B cell (primary cell): ENCODE measurements around the gene RABEP2. TPM values are rescaled to one million over a fixed set of nuclear protein-coding genes. Genes with fewer than 3 reads are reported as not detected.

Experiments used
- ATAC-seq: fragments of 200-7000 bp; cut with Tn5 transposase; one replicate; pipeline ENCODE4 v1.10.0; 2021; ENCODE audit warnings: low read depth, mild to moderate bottlenecking, moderate number of reproducible peaks, moderate library complexity
- CTCF ChIA-PET: fragments of 350-600 bp; sonication (Branson Sonifier 250); formaldehyde crosslinking; loops from one replicate; lab custom pipeline; 2021; ENCODE audit warnings: antibody characterized with exemption, inconsistent platforms; lab: Charles Lee
- POLR2A ChIA-PET: fragments of 350-600 bp; sonication (Branson Sonifier 250); formaldehyde crosslinking; loops from one replicate; lab custom pipeline; 2021; ENCODE audit warnings: antibody characterized with exemption; lab: Charles Lee
- DNase-seq: peaks from one replicate; pipeline ENCODE4 v3.0.0; 2013
- H2AFZ ChIP-seq: 2 replicates; pipeline ENCODE4 v1.6.1; 2012; ENCODE audit warnings: mild to moderate bottlenecking, low read depth, low read length; ENCODE audit not compliant: insufficient read depth, poor library complexity, severe bottlenecking
- H3K27ac ChIP-seq, 2 donors: 1 replicate in 1 of 2; 2 replicates in 1 of 2; pipeline ENCODE4 v1.5.1; 2012 to 2013; ENCODE audit warnings: low read length in 2 of 2, mild to moderate bottlenecking in 2 of 2, moderate library complexity in 1 of 2
- H3K27me3 ChIP-seq, 4 experiments: fragments of 200-600 bp in 1 of 4; sonication (generic) in 1 of 4; replicated peaks in 1 of 4; 1 replicate in 2 of 4; 2 replicates in 2 of 4; pipeline versions ENCODE4 v1.6.1 to v1.7.0; 2013 to 2016; ENCODE audit warnings: low read length in 3 of 4, mild to moderate bottlenecking in 2 of 4, mixed read lengths in 1 of 4, moderate library complexity in 1 of 4; ENCODE audit not compliant: insufficient read depth in 4 of 4, control insufficient read depth in 3 of 4; ENCODE audit errors: control extremely low read depth in 1 of 4
- H3K36me3 ChIP-seq, 2 experiments: replicated peaks in 1 of 2; 1 replicate in 1 of 2; 2 replicates in 1 of 2; pipeline versions ENCODE4 v1.6.1 to v1.7.1; 2013; ENCODE audit warnings: low read length in 1 of 2; ENCODE audit not compliant: insufficient read depth in 2 of 2, control insufficient read depth in 1 of 2; ENCODE audit errors: control extremely low read depth in 1 of 2, extremely low read depth in 1 of 2
- H3K4me1 ChIP-seq, 2 donors: fragments of 200-600 bp in 1 of 2; sonication (generic) in 1 of 2; 1 replicate in 1 of 2; 2 replicates in 1 of 2; pipeline versions ENCODE4 v1.5.1 to v1.6.1; 2013 to 2017; ENCODE audit warnings: low read length in 2 of 2; ENCODE audit not compliant: control insufficient read depth in 2 of 2, insufficient read depth in 2 of 2
- H3K4me2 ChIP-seq: replicated peaks from 2 replicates; pipeline ENCODE3; 2012; ENCODE audit warnings: mild to moderate bottlenecking, low read depth, low read length; ENCODE audit not compliant: poor library complexity, severe bottlenecking
- H3K4me3 ChIP-seq, 5 experiments: fragments of 200-600 bp in 1 of 5; sonication (generic) in 1 of 5; 1 replicate in 3 of 5; 2 replicates in 2 of 5; pipeline versions ENCODE4 v1.5.1 to v1.7.0; 2011 to 2016; ENCODE audit warnings: low read length in 4 of 5, mild to moderate bottlenecking in 4 of 5, low read depth in 2 of 5, control low read depth in 1 of 5, moderate library complexity in 1 of 5; ENCODE audit not compliant: insufficient read depth in 1 of 5; ENCODE audit errors: control extremely low read depth in 1 of 5, extremely low read depth in 1 of 5
- H3K79me2 ChIP-seq: fragments of 200-600 bp; sonication (generic); one replicate; pipeline ENCODE4 v1.6.0; 2016; ENCODE audit warnings: low read length; ENCODE audit not compliant: control insufficient read depth, insufficient read depth
- H3K9ac ChIP-seq: fragments of 200-600 bp; sonication (generic); 2 replicates; pipeline ENCODE4 v1.6.1; 2017; ENCODE audit warnings: mild to moderate bottlenecking, low read length, moderate library complexity
- H3K9me3 ChIP-seq, 3 donors: one replicate each; pipeline versions ENCODE4 v1.6.1 to v1.7.1; 2013; ENCODE audit warnings: low read length in 2 of 3; ENCODE audit not compliant: control insufficient read depth in 2 of 3, insufficient read depth in 1 of 3; ENCODE audit errors: control extremely low read depth in 1 of 3
- H4K20me1 ChIP-seq: 2 replicates; pipeline ENCODE4 v1.6.0; 2012; ENCODE audit warnings: mild to moderate bottlenecking, low read length; ENCODE audit not compliant: insufficient read depth, control insufficient read depth, poor library complexity, severe bottlenecking
- H3K27ac Mint-ChIP-seq: one replicate; pipeline ENCODE4 v1.8.0; 2021; ENCODE audit warnings: mixed read lengths
- H3K27me3 Mint-ChIP-seq: one replicate; pipeline ENCODE4 v1.8.0; 2021; ENCODE audit warnings: mixed read lengths
- H3K4me1 Mint-ChIP-seq: one replicate; pipeline ENCODE4 v1.8.0; 2021; ENCODE audit warnings: mixed read lengths
- H3K4me3 Mint-ChIP-seq: one replicate; pipeline ENCODE4 v1.8.0; 2021; ENCODE audit warnings: mixed read lengths
- H3K9me3 Mint-ChIP-seq: one replicate; pipeline ENCODE4 v1.8.0; 2022; ENCODE audit warnings: mixed read lengths; ENCODE audit not compliant: insufficient read depth
- CTCF ChIP-seq: fragments of 200-600 bp; IDR thresholded peaks from one replicate; pipeline ENCODE4 v1.8.0; 2022; ENCODE audit warnings: antibody characterized with exemption, mild to moderate bottlenecking
- EZH2 ChIP-seq: IDR thresholded peaks from 2 replicates; pipeline ENCODE4 v1.6.1; 2012; ENCODE audit warnings: borderline replicate concordance, low read depth, mild to moderate bottlenecking, moderate library complexity, low read length; ENCODE audit not compliant: insufficient read depth, poor library complexity, severe bottlenecking
- WGBS: methylation state at CpG from one replicate; pipeline ENCODE4 v1.1.5; 2013; ENCODE audit warnings: missing lambda C conversion rate; ENCODE audit not compliant: insufficient coverage; 5-methylcytosine and 5-hydroxymethylcytosine counted together
- intact Hi-C: fragments of 100-400 bp; cut with micrococcal nuclease; formaldehyde crosslinking; loops from one replicate; pipeline ENCODE4 v1.10.0; 2022
- polyA plus RNA-seq: library from polyadenylated mRNA; depleted of rRNA; stranded (reverse); fragments of >200 nt; gene quantifications from 2 replicates; pipeline ENCODE4 v1.2.3, GENCODE V29; 2012
- total RNA-seq, 2 donors: library from RNA; stranded (reverse); fragments of 120-200 nt in 1 of 2; gene quantifications; 1 replicate in 1 of 2; 2 replicates in 1 of 2; pipeline versions ENCODE4 v1.2.3 to v1.2.4, GENCODE V29; 2013 to 2022

The RABEP2 gene
- total and polyA plus RNA-seq, 2 donors (not counting 1 experiment from before 2014, with no cell fraction given): 136 to 178 TPM

GRCh38 chr16:28878083-28878926 lies 46.7 kb downstream of the RABEP2 start, which contains the start of gene ATP2A1:
Gene ATP2A1 (plus strand): TSS chr16:28878488. CDS start chr16:28878672, 184 bp downstream.
- ATAC-seq (no peak), DNase-seq (no peak)
- H3K36me3 ChIP-seq: peaks cover 0 to 8% of the 10 kb centered on the region in 2 experiments
- no peaks in the 10 kb centered on the region for H3K9me3 Mint-ChIP-seq
- ChIA-PET CTCF (interaction anchor here (1.3 to 2.9 kb wide), 6 partner anchors 8 to 99 kb away, joined by 3 to 23 read pairs (median 4); no protein-coding TSS in a partner anchor), POLR2A (interaction anchor here (1.0 to 2.2 kb wide), 4 partner anchors 15 to 72 kb away, joined by 3 to 12 read pairs (median 6); partner anchors contain the start of genes CD19, NFATC2IP and SH2B1)
- peak within 1 kb of the TSS; percentile 90 for H3K9ac ChIP-seq
- no peaks in the 10 kb centered on the region for H3K9me3 ChIP-seq
- intact Hi-C loops: no loop called here
- peak within 1 kb of the TSS; percentile 92 for H3K4me3 Mint-ChIP-seq
- H3K27me3 ChIP-seq: peaks cover 0 to 8% (median 1%) of the 10 kb centered on the region in 4 experiments
- peaks cover 15% of the 10 kb centered on the region for H3K4me1 Mint-ChIP-seq
- peak within 1 kb of the TSS in 1 of 2 donors; percentile 43 for H3K27ac ChIP-seq
- WGBS: 93% methylated on average over 15 of the region's 25 CpGs
- H3K4me2 ChIP-seq: peak within 1 kb of the TSS; percentile 100
- no peaks in the 10 kb centered on the region for H3K79me2 ChIP-seq
- peaks cover 6% of the 10 kb centered on the region for H3K27me3 Mint-ChIP-seq
- TF ChIP-seq EZH2 (no peak), CTCF (no peak)
- H3K27ac Mint-ChIP-seq: peak within 1 kb of the TSS; percentile 56
- peak within 1 kb of the TSS; percentile 53 to 94 (median 87) for H3K4me3 ChIP-seq
- peak within 1 kb of the TSS; percentile 100 for H2AFZ ChIP-seq
- H3K4me1 ChIP-seq: peaks cover 13 to 17% of the 10 kb centered on the region in 2 donors
- peaks cover 2% of the 10 kb centered on the region for H4K20me1 ChIP-seq

- Histone ChIP-seq H3K9ac (no peak overlapping the region), H3K27me3 (peaks cover 0 to 8% (median 1%) of the 10 kb centered on the region in 4 experiments), H3K4me3 (no peak overlapping the region), H3K36me3 (peaks cover 0 to 8% of the 10 kb centered on the region in 2 experiments), H3K9me3 (no peaks in the 10 kb centered on the region), H3K79me2 (no peaks in the 10 kb centered on the region), H3K27ac (no peak overlapping the region), H4K20me1 (peaks cover 8% of the 10 kb centered on the region), H3K4me1 (peaks cover 13 to 17% of the 10 kb centered on the region in 2 donors), H3K4me2 (no peak overlapping the region), H2AFZ (no peak overlapping the region)
- TF ChIP-seq EZH2: no peak
- no peak for TF ChIP-seq CTCF
- H3K27ac Mint-ChIP-seq: no peak overlapping the region
- ChIA-PET CTCF (no interaction called here), POLR2A (no interaction called here)
- 100% methylated on average over 1 of the region's 2 CpGs for WGBS
- ATAC-seq (no peak), DNase-seq (no peak)
- intact Hi-C loops: no loop called here
- H3K4me3 Mint-ChIP-seq: peak overlapping the region; percentile 41
- H3K9me3 Mint-ChIP-seq: no peaks in the 10 kb centered on the region
- peaks cover 15% of the 10 kb centered on the region for H3K4me1 Mint-ChIP-seq
- H3K27me3 Mint-ChIP-seq: peaks cover 6% of the 10 kb centered on the region
These were observed 47.4 kb downstream of the RABEP2 start for GRCh38 chr16:28877655-28878000.
